ENCODE data around the gene UPF1. TPM values are rescaled to one million over a fixed set of nuclear protein-coding genes. Genes with fewer than 3 reads are reported as not detected.
"Not testable (repeated sequence)": the region's sequence is repeated elsewhere in the genome, so short reads cannot be mapped to it uniquely, and the experiment has no call there.

UPF1 gene
- polyA plus RNA-seq, 1 of the 3 experiments (the other 2 are of a cell fraction): 33.3 TPM

DNA sequence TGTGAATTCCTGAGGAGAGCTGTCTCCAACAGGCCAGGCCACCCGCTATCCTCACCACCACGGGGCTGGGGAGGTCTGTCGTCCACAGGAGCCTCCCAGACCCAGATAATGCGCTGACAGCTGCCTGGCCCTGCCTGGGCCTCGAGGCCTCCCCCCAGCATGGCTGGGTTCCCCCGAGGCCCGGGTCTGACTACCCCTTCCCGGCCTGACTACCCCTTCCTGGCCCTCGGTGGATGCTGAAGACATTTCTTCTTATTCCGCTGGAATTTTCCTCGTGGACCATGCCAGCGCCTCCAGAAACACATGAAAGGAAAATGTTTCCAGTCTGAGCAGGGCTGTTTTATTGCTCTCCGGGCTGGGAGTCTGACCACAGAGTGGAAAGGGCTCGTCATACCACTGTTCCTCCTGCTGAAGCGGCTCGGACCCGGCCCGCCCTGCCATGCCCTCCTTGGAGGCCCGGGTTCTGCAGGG is 23.9 kb upstream of the UPF1 start:
- H3K4me2 ChIP-seq: no peak overlapping the region
- no peaks in the 10 kb centered on the region for H3K79me2 ChIP-seq (ENCODE audit: insufficient read depth)
- H3K9me2 ChIP-seq: no peaks in the 10 kb centered on the region
- H3K9me3 ChIP-seq: no peaks in the 10 kb centered on the region
- H3K36me3 ChIP-seq (replicated peaks in 1 of 2; ENCODE audit: control insufficient read depth in 1 of 2, insufficient read depth in 2 of 2, low read length in 1 of 2): no peaks in the 10 kb centered on the region
- no peak overlapping the region for H3K4me3 ChIP-seq (ENCODE audit: low read depth in 2 of 2, low read length in 1 of 2)
- no peak overlapping the region for H2AFZ ChIP-seq (ENCODE audit: low read depth)
- no peak for TF ChIP-seq GATA2 (CRISPR knock-in tag; IDR thresholded peaks at IDR 0.05)
- TF ChIP-seq EZH2phosphoT487 (IDR thresholded peaks at IDR 0.05; ENCODE audit: borderline replicate concordance, low read depth): no peak
- TF ChIP-seq RCOR1 (IDR thresholded peaks at IDR 0.05; ENCODE audit: low read length): no peak
- ChIA-PET POLR2A (interaction anchor here (0.6 kb wide), 1 partner anchor 188 kb away, joined by 4 read pairs; no protein-coding TSS in a partner anchor), CTCF (interaction anchor here (1.3 kb wide), 1 partner anchor 87 kb away, joined by 3 read pairs; no protein-coding TSS in a partner anchor)
- no peak overlapping the region for H3K27ac ChIP-seq (ENCODE audit: low read depth in 2 of 2, low read length in 1 of 2)
- H4K20me1 ChIP-seq (ENCODE audit: insufficient read depth): no peaks in the 10 kb centered on the region
- no peaks in the 10 kb centered on the region for H3K4me1 ChIP-seq (ENCODE audit: control insufficient read depth in 1 of 2, insufficient read depth in 2 of 2, low read depth in 1 of 2, low read length in 1 of 2)
- DNase-seq: no peak
- no peaks in the 10 kb centered on the region for H3F3A ChIP-seq (replicated peaks; ENCODE audit: insufficient read depth)
- 86% methylated on average over 12 of the region's 19 CpGs for WGBS (ENCODE audit: low lambda C conversion rate)
- no peak overlapping the region for H3K9ac ChIP-seq
- H3K27me3 ChIP-seq (ENCODE audit: insufficient read depth): no peaks in the 10 kb centered on the region; the same call in 1 of the 2 replicates

- DNase-seq: no peak
- Histone ChIP-seq H3K4me1 (ENCODE audit: control insufficient read depth in 1 of 2, insufficient read depth in 2 of 2, low read depth in 1 of 2, low read length in 1 of 2) (no peaks in the 10 kb centered on the region), H3F3A (replicated peaks; ENCODE audit: insufficient read depth) (no peaks in the 10 kb centered on the region), H4K20me1 (ENCODE audit: insufficient read depth) (no peaks in the 10 kb centered on the region), H3K27me3 (ENCODE audit: insufficient read depth) (no peaks in the 10 kb centered on the region; the same call in 1 of the 2 replicates), H3K79me2 (ENCODE audit: insufficient read depth) (no peaks in the 10 kb centered on the region), H3K9ac (no peak overlapping the region), H3K4me3 (ENCODE audit: low read depth in 2 of 2, low read length in 1 of 2) (no peak overlapping the region), H3K9me3 (no peaks in the 10 kb centered on the region), H3K9me2 (no peaks in the 10 kb centered on the region), H3K4me2 (no peak overlapping the region), H2AFZ (ENCODE audit: low read depth) (no peak overlapping the region), H3K36me3 (replicated peaks in 1 of 2; ENCODE audit: control insufficient read depth in 1 of 2, insufficient read depth in 2 of 2, low read length in 1 of 2) (no peaks in the 10 kb centered on the region), H3K27ac (ENCODE audit: low read depth in 2 of 2, low read length in 1 of 2) (no peak overlapping the region)
- POLR2A ChIA-PET: no interaction called here
- TF ChIP-seq FOSL2 (IDR thresholded peaks at IDR 0.05; ENCODE audit: borderline replicate concordance, low read depth) (no peak), TAF1 (IDR thresholded peaks at IDR 0.05; ENCODE audit: borderline replicate concordance, low read depth, low read length) (no peak), YY1 (IDR thresholded peaks at IDR 0.05; ENCODE audit: low read depth) (no peak), RFX5 (IDR thresholded peaks at IDR 0.05; ENCODE audit: low read length) (no peak), RCOR1 (IDR thresholded peaks at IDR 0.05; ENCODE audit: low read length) (no peak)
- TF ChIP-seq, protein P1, sequence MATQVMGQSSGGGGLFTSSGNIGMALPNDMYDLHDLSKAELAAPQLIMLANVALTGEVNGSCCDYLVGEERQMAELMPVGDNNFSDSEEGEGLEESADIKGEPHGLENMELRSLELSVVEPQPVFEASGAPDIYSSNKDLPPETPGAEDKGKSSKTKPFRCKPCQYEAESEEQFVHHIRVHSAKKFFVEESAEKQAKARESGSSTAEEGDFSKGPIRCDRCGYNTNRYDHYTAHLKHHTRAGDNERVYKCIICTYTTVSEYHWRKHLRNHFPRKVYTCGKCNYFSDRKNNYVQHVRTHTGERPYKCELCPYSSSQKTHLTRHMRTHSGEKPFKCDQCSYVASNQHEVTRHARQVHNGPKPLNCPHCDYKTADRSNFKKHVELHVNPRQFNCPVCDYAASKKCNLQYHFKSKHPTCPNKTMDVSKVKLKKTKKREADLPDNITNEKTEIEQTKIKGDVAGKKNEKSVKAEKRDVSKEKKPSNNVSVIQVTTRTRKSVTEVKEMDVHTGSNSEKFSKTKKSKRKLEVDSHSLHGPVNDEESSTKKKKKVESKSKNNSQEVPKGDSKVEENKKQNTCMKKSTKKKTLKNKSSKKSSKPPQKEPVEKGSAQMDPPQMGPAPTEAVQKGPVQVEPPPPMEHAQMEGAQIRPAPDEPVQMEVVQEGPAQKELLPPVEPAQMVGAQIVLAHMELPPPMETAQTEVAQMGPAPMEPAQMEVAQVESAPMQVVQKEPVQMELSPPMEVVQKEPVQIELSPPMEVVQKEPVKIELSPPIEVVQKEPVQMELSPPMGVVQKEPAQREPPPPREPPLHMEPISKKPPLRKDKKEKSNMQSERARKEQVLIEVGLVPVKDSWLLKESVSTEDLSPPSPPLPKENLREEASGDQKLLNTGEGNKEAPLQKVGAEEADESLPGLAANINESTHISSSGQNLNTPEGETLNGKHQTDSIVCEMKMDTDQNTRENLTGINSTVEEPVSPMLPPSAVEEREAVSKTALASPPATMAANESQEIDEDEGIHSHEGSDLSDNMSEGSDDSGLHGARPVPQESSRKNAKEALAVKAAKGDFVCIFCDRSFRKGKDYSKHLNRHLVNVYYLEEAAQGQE (IDR thresholded peaks at IDR 0.05; ENCODE audit: low read depth, low read length): no peak
- TF ChIP-seq, protein P2, sequence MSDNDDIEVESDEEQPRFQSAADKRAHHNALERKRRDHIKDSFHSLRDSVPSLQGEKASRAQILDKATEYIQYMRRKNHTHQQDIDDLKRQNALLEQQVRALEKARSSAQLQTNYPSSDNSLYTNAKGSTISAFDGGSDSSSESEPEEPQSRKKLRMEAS (IDR thresholded peaks at IDR 0.05; ENCODE audit: low read depth): no peak
- TF ChIP-seq, protein P3, sequence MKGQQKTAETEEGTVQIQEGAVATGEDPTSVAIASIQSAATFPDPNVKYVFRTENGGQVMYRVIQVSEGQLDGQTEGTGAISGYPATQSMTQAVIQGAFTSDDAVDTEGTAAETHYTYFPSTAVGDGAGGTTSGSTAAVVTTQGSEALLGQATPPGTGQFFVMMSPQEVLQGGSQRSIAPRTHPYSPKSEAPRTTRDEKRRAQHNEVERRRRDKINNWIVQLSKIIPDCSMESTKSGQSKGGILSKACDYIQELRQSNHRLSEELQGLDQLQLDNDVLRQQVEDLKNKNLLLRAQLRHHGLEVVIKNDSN (IDR thresholded peaks at IDR 0.05; ENCODE audit: borderline replicate concordance, low read depth): no peak
- CTCF ChIA-PET: interaction anchor here (0.6 to 1.4 kb wide), 2 partner anchors 38 to 48 kb away, joined by 3 to 4 read pairs; no protein-coding TSS in a partner anchor
- WGBS (ENCODE audit: low lambda C conversion rate): 58% methylated on average over 13 of the region's 14 CpGs
These were observed 22.4 kb upstream of the UPF1 start for GRCh38 chr19:18809149-18809868.

DNA sequence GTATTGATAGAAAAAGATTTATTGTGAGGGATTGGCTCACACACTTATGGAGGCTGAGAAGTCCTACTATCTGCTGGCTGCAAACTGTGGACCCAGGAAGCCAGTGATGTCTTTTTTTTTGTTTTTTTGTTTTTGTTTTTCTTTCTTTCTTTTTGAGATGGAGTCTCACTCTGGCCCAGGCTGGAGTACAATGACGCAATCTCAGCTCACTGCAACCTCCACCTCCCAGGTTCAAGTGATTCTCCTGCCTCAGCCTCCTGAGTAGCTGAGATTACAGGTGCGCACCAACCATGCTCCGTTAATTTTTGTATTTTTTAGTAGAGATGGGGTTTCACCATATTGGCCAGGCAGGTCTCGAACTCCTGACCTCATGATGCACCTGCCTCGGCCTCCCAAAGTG is 20.1 kb upstream of the UPF1 start:
- not testable (repeated sequence) for DNase-seq; H3K9me3 ChIP-seq; H3K27ac ChIP-seq (ENCODE audit: low read depth in 2 of 2, low read length in 1 of 2); H3K4me2 ChIP-seq; H3K27me3 ChIP-seq (ENCODE audit: insufficient read depth); H2AFZ ChIP-seq (ENCODE audit: low read depth); H3K36me3 ChIP-seq (replicated peaks in 1 of 2; ENCODE audit: control insufficient read depth in 1 of 2, insufficient read depth in 2 of 2, low read length in 1 of 2); H4K20me1 ChIP-seq (ENCODE audit: insufficient read depth); H3K9ac ChIP-seq; H3F3A ChIP-seq (replicated peaks; ENCODE audit: insufficient read depth); H3K79me2 ChIP-seq (ENCODE audit: insufficient read depth); H3K4me1 ChIP-seq (ENCODE audit: control insufficient read depth in 1 of 2, insufficient read depth in 2 of 2, low read depth in 1 of 2, low read length in 1 of 2); H3K9me2 ChIP-seq; H3K4me3 ChIP-seq (ENCODE audit: low read depth in 2 of 2, low read length in 1 of 2)
- ChIA-PET CTCF (interaction anchor here (1.2 to 1.6 kb wide), 2 partner anchors 20 to 21 kb away, joined by 3 to 5 read pairs; partner anchors contain the start of genes COMP and UPF1), POLR2A (interaction anchor here (0.7 kb wide), 2 partner anchors 129 to 241 kb away, joined by 3 to 4 read pairs; no protein-coding TSS in a partner anchor)
- 84% methylated on average over 5 of the region's 5 CpGs for WGBS (ENCODE audit: low lambda C conversion rate)

Data from SK-N-SH (cell line).